Endodermal cell (in vitro differentiated cells): ENCODE results near the gene CACNA1D. TPM values are rescaled to one million over a fixed set of nuclear protein-coding genes. Genes with fewer than 3 reads are reported as not detected.

Experiments
- DNase-seq: peaks from one replicate; pipeline ENCODE4 v3.0.0-alpha.2; 2017
- H3K27ac ChIP-seq: 2 replicates; pipeline ENCODE4 v1.5.1; 2013; ENCODE audit warnings: mild to moderate bottlenecking, low read depth, low read length, moderate library complexity
- H3K27me3 ChIP-seq: 2 replicates; pipeline ENCODE4 v1.6.1; 2013; ENCODE audit warnings: mild to moderate bottlenecking, low read length, moderate library complexity; ENCODE audit not compliant: insufficient read depth, control insufficient read depth, poor library complexity, severe bottlenecking
- H3K36me3 ChIP-seq: 2 replicates; pipeline ENCODE4 v1.7.0; 2013; ENCODE audit warnings: mild to moderate bottlenecking, low read length, moderate library complexity; ENCODE audit not compliant: control insufficient read depth, insufficient read depth
- H3K4me1 ChIP-seq: one replicate; pipeline ENCODE4 v1.7.0; 2013; ENCODE audit warnings: low read length; ENCODE audit not compliant: control insufficient read depth, insufficient read depth
- H3K4me3 ChIP-seq: 2 replicates; pipeline ENCODE4 v1.5.1; 2013; ENCODE audit warnings: mild to moderate bottlenecking, low read length, moderate library complexity
- H3K9ac ChIP-seq: 2 replicates; pipeline ENCODE4 v1.6.1; 2013; ENCODE audit warnings: mild to moderate bottlenecking, low read length, moderate library complexity; ENCODE audit not compliant: poor library complexity, severe bottlenecking; ENCODE audit errors: extremely low read depth
- H3K9me3 ChIP-seq: 2 replicates; pipeline ENCODE4 v1.6.1; 2013; ENCODE audit warnings: mild to moderate bottlenecking, low read length, moderate library complexity; ENCODE audit not compliant: control insufficient read depth
- H3K27ac Mint-ChIP-seq: 2 replicates; pipeline ENCODE4 v1.8.0; 2020; ENCODE audit warnings: mixed read lengths
- H3K27me3 Mint-ChIP-seq: 2 replicates; pipeline ENCODE4 v1.8.0; 2021; ENCODE audit warnings: mild to moderate bottlenecking, mixed read lengths; ENCODE audit not compliant: insufficient read depth
- H3K36me3 Mint-ChIP-seq: 2 replicates; pipeline ENCODE4 v1.8.0; 2020; ENCODE audit warnings: low read depth, mixed read lengths
- H3K4me1 Mint-ChIP-seq: 2 replicates; pipeline ENCODE4 v1.8.0; 2020; ENCODE audit warnings: mixed read lengths
- H3K4me3 Mint-ChIP-seq: 2 replicates; pipeline ENCODE4 v1.8.0; 2020; ENCODE audit warnings: mild to moderate bottlenecking, moderate library complexity, mixed read lengths
- H3K9me3 Mint-ChIP-seq: 2 replicates; pipeline ENCODE4 v1.8.0; 2020; ENCODE audit warnings: mild to moderate bottlenecking, mixed read lengths
- WGBS, 2 experiments: methylation state at CpG; one replicate each; pipeline versions ENCODE4 v1.1.5 to v1.1.7; 2013; ENCODE audit warnings: missing lambda C conversion rate in 2 of 2, mixed read lengths in 1 of 2; ENCODE audit not compliant: insufficient coverage in 1 of 2, insufficient read length in 1 of 2; 5-methylcytosine and 5-hydroxymethylcytosine counted together
- total RNA-seq, 2 donors: library from RNA; stranded (reverse); fragmentation: NEBNext Ultra II Directional in 1 of 2; extraction: Animal tissue kit (Norgen Biotek cat#: 25700) in 1 of 2; gene quantifications; 2 replicates in 1 of 2; 3 replicates in 1 of 2; pipeline ENCODE4 v1.2.1, GENCODE V29; 2021
- TF ChIP-seq, protein P1 (sequence below): fragments of 200-600 bp; sonication (generic); conservative IDR thresholded peaks from 2 replicates; pipeline ENCODE4 v1.5.0; 2021; ENCODE audit warnings: antibody characterized with exemption, mild to moderate bottlenecking

Gene CACNA1D
- total RNA-seq, 2 donors from 2014 or later, result 2.2 to 3.8 TPM

- Histone ChIP-seq H3K27me3 (no peaks in the 10 kb centered on the region), H3K27ac (no peak overlapping the region), H3K4me3 (no peak overlapping the region), H3K9ac (no peak overlapping the region), H3K36me3 (no peaks in the 10 kb centered on the region), H3K9me3 (no peaks in the 10 kb centered on the region), H3K4me1 (no peaks in the 10 kb centered on the region)
- no peaks in the 10 kb centered on the region for H3K36me3 Mint-ChIP-seq
- DNase-seq, result no peak
- H3K27ac Mint-ChIP-seq, result no peak overlapping the region
- TF ChIP-seq, protein P1, sequence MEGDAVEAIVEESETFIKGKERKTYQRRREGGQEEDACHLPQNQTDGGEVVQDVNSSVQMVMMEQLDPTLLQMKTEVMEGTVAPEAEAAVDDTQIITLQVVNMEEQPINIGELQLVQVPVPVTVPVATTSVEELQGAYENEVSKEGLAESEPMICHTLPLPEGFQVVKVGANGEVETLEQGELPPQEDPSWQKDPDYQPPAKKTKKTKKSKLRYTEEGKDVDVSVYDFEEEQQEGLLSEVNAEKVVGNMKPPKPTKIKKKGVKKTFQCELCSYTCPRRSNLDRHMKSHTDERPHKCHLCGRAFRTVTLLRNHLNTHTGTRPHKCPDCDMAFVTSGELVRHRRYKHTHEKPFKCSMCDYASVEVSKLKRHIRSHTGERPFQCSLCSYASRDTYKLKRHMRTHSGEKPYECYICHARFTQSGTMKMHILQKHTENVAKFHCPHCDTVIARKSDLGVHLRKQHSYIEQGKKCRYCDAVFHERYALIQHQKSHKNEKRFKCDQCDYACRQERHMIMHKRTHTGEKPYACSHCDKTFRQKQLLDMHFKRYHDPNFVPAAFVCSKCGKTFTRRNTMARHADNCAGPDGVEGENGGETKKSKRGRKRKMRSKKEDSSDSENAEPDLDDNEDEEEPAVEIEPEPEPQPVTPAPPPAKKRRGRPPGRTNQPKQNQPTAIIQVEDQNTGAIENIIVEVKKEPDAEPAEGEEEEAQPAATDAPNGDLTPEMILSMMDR, result no peak
- H3K9me3 Mint-ChIP-seq, result no peaks in the 10 kb centered on the region
- no peak overlapping the region for H3K4me3 Mint-ChIP-seq
- H3K27me3 Mint-ChIP-seq, result peaks cover 1% of the 10 kb centered on the region
- H3K4me1 Mint-ChIP-seq, result no peaks in the 10 kb centered on the region
- 85 to 91% methylated on average over 6 to 10 of the region's 10 CpGs for WGBS, 2 experiments
Observed at GRCh38 chr3:53673722-53674350, 179.4 kb downstream of the CACNA1D start.

GRCh38 chr3:53674582-53674981 lies 180.2 kb downstream of the CACNA1D start:
- no peak for DNase-seq
- Histone ChIP-seq H3K27me3 (no peaks in the 10 kb centered on the region), H3K27ac (no peak overlapping the region), H3K36me3 (no peaks in the 10 kb centered on the region), H3K4me1 (no peaks in the 10 kb centered on the region), H3K4me3 (no peak overlapping the region), H3K9me3 (no peaks in the 10 kb centered on the region), H3K9ac (no peak overlapping the region)
- Mint-ChIP-seq H3K27ac (no peak overlapping the region), H3K36me3 (no peaks in the 10 kb centered on the region), H3K9me3 (no peaks in the 10 kb centered on the region), H3K27me3 (no peaks in the 10 kb centered on the region), H3K4me3 (no peak overlapping the region), H3K4me1 (no peaks in the 10 kb centered on the region)
- TF ChIP-seq, protein P1, result no peak
- WGBS, 2 experiments, result 85 to 95% methylated on average over 3 to 8 of the region's 8 CpGs

GRCh38 chr3:53675022-53675697 lies 180.7 kb downstream of the CACNA1D start:
- H3K4me1 ChIP-seq, result no peaks in the 10 kb centered on the region
- H3K9me3 Mint-ChIP-seq, result no peaks in the 10 kb centered on the region
- no peaks in the 10 kb centered on the region for H3K27me3 Mint-ChIP-seq
- no peak for DNase-seq
- H3K4me3 ChIP-seq, result no peak overlapping the region
- H3K27ac Mint-ChIP-seq, result no peak overlapping the region
- H3K36me3 Mint-ChIP-seq, result no peaks in the 10 kb centered on the region
- no peaks in the 10 kb centered on the region for H3K36me3 ChIP-seq
- H3K4me1 Mint-ChIP-seq, result no peaks in the 10 kb centered on the region
- no peaks in the 10 kb centered on the region for H3K9me3 ChIP-seq
- WGBS, 2 experiments, result 90 to 92% methylated on average over 11 to 15 of the region's 15 CpGs
- no peak overlapping the region for H3K27ac ChIP-seq
- TF ChIP-seq, protein P1, result no peak
- H3K27me3 ChIP-seq, result no peaks in the 10 kb centered on the region
- no peak overlapping the region for H3K9ac ChIP-seq
- H3K4me3 Mint-ChIP-seq, result no peak overlapping the region
